B cell (primary cell): Measurements from ENCODE around the gene VWA3B.

Source experiments
- CTCF ChIP-seq: fragments of 200-600 bp; IDR thresholded peaks from one replicate; pipeline ENCODE4 v1.8.0; 2022; ENCODE audit warnings: antibody characterized with exemption, mild to moderate bottlenecking
- EZH2 ChIP-seq: IDR thresholded peaks from 2 replicates; pipeline ENCODE4 v1.6.1; 2012; ENCODE audit warnings: borderline replicate concordance, low read depth, mild to moderate bottlenecking, moderate library complexity, low read length; ENCODE audit not compliant: insufficient read depth, poor library complexity, severe bottlenecking

- TF ChIP-seq CTCF (no peak), EZH2 (no peak)
These were observed 269.8 kb downstream of the VWA3B start for GRCh38 chr2:98356729-98357128.
